ENCODE data around the gene ANO5. TPM values are rescaled to one million over a fixed set of nuclear protein-coding genes. Genes with fewer than 3 reads are reported as not detected.

Gene ANO5
- total RNA-seq (2021) (6.3 to 6.9 TPM (median 6.7 TPM) in 3 replicates), Bru-seq, nascent RNA (percentile 76 among the genes with signal in this experiment)
- long read RNA-seq, experiment 1, partial matches to known transcripts: 15 of 47 reads
- long read RNA-seq, experiment 1, other reads (novel, unspliced or antisense): 32 of 47 reads
- long read RNA-seq, experiment 2, partial matches to known transcripts: 1 of 5 reads
- long read RNA-seq, experiment 2, other reads (novel, unspliced or antisense): 4 of 5 reads
- long read RNA-seq, experiment 3: 0 reads

- peak within 1 kb of the TSS; percentile 90 for H3K27ac Mint-ChIP-seq
- H3K4me3 Mint-ChIP-seq: peak within 1 kb of the TSS; percentile 97
- no peaks in the 10 kb centered on the region for H3K36me3 Mint-ChIP-seq
- peak; percentile 86 for ATAC-seq
- no peaks in the 10 kb centered on the region for H3K27me3 Mint-ChIP-seq (ENCODE audit: low read depth)
- POLR2A ChIA-PET: interaction anchor here (1.0 to 1.8 kb wide), 2 partner anchors 42 to 433 kb away, joined by 3 to 5 read pairs; partner anchors contain the start of gene FANCF
- H3K4me1 Mint-ChIP-seq: peaks cover 44% of the 10 kb centered on the region
- H3K9me3 Mint-ChIP-seq: peaks cover 4% of the 10 kb centered on the region; the same call in 1 of the 2 replicates
- peak; percentile 82 for DNase-seq (ENCODE audit: low spot score)
- CTCF ChIA-PET: interaction anchor here (1.6 kb wide), 1 partner anchor 52 kb away, joined by 8 read pairs; no protein-coding TSS in a partner anchor
- TF ChIP-seq, protein P1, sequence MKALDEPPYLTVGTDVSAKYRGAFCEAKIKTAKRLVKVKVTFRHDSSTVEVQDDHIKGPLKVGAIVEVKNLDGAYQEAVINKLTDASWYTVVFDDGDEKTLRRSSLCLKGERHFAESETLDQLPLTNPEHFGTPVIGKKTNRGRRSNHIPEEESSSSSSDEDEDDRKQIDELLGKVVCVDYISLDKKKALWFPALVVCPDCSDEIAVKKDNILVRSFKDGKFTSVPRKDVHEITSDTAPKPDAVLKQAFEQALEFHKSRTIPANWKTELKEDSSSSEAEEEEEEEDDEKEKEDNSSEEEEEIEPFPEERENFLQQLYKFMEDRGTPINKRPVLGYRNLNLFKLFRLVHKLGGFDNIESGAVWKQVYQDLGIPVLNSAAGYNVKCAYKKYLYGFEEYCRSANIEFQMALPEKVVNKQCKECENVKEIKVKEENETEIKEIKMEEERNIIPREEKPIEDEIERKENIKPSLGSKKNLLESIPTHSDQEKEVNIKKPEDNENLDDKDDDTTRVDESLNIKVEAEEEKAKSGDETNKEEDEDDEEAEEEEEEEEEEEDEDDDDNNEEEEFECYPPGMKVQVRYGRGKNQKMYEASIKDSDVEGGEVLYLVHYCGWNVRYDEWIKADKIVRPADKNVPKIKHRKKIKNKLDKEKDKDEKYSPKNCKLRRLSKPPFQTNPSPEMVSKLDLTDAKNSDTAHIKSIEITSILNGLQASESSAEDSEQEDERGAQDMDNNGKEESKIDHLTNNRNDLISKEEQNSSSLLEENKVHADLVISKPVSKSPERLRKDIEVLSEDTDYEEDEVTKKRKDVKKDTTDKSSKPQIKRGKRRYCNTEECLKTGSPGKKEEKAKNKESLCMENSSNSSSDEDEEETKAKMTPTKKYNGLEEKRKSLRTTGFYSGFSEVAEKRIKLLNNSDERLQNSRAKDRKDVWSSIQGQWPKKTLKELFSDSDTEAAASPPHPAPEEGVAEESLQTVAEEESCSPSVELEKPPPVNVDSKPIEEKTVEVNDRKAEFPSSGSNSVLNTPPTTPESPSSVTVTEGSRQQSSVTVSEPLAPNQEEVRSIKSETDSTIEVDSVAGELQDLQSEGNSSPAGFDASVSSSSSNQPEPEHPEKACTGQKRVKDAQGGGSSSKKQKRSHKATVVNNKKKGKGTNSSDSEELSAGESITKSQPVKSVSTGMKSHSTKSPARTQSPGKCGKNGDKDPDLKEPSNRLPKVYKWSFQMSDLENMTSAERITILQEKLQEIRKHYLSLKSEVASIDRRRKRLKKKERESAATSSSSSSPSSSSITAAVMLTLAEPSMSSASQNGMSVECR (CRISPR knock-in tag; IDR thresholded peaks at IDR 0.05; ENCODE audit: borderline replicate concordance): peak; percentile 35; the same call in 1 of the 2 replicates
- peak; percentile 23; the same call in 1 of the 2 replicates for TF ChIP-seq TEAD1 (CRISPR knock-in tag; IDR thresholded peaks at IDR 0.05)
- TF ChIP-seq ZNF423 (CRISPR knock-in tag; IDR thresholded peaks at IDR 0.05): no peak
- TF ChIP-seq, protein P2, sequence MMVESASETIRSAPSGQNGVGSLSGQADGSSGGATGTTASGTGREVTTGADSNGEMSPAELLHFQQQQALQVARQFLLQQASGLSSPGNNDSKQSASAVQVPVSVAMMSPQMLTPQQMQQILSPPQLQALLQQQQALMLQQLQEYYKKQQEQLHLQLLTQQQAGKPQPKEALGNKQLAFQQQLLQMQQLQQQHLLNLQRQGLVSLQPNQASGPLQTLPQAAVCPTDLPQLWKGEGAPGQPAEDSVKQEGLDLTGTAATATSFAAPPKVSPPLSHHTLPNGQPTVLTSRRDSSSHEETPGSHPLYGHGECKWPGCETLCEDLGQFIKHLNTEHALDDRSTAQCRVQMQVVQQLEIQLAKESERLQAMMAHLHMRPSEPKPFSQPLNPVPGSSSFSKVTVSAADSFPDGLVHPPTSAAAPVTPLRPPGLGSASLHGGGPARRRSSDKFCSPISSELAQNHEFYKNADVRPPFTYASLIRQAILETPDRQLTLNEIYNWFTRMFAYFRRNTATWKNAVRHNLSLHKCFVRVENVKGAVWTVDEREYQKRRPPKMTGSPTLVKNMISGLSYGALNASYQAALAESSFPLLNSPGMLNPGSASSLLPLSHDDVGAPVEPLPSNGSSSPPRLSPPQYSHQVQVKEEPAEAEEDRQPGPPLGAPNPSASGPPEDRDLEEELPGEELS (CRISPR knock-in tag; IDR thresholded peaks at IDR 0.05): peak; percentile 18; the same call in 1 of the 2 replicates
- TF ChIP-seq ZNF396 (CRISPR knock-in tag; IDR thresholded peaks at IDR 0.05; ENCODE audit: borderline replicate concordance): no peak
- TF ChIP-seq SP1 (CRISPR knock-in tag; conservative IDR thresholded peaks at IDR 0.05): peak; percentile 72
- TF ChIP-seq, protein P3, sequence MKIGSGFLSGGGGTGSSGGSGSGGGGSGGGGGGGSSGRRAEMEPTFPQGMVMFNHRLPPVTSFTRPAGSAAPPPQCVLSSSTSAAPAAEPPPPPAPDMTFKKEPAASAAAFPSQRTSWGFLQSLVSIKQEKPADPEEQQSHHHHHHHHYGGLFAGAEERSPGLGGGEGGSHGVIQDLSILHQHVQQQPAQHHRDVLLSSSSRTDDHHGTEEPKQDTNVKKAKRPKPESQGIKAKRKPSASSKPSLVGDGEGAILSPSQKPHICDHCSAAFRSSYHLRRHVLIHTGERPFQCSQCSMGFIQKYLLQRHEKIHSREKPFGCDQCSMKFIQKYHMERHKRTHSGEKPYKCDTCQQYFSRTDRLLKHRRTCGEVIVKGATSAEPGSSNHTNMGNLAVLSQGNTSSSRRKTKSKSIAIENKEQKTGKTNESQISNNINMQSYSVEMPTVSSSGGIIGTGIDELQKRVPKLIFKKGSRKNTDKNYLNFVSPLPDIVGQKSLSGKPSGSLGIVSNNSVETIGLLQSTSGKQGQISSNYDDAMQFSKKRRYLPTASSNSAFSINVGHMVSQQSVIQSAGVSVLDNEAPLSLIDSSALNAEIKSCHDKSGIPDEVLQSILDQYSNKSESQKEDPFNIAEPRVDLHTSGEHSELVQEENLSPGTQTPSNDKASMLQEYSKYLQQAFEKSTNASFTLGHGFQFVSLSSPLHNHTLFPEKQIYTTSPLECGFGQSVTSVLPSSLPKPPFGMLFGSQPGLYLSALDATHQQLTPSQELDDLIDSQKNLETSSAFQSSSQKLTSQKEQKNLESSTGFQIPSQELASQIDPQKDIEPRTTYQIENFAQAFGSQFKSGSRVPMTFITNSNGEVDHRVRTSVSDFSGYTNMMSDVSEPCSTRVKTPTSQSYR (CRISPR knock-in tag; IDR thresholded peaks at IDR 0.05): 0 out of 2 replicates have a peak, but pooled peaks have one; percentile 28
- TF ChIP-seq, protein P4, sequence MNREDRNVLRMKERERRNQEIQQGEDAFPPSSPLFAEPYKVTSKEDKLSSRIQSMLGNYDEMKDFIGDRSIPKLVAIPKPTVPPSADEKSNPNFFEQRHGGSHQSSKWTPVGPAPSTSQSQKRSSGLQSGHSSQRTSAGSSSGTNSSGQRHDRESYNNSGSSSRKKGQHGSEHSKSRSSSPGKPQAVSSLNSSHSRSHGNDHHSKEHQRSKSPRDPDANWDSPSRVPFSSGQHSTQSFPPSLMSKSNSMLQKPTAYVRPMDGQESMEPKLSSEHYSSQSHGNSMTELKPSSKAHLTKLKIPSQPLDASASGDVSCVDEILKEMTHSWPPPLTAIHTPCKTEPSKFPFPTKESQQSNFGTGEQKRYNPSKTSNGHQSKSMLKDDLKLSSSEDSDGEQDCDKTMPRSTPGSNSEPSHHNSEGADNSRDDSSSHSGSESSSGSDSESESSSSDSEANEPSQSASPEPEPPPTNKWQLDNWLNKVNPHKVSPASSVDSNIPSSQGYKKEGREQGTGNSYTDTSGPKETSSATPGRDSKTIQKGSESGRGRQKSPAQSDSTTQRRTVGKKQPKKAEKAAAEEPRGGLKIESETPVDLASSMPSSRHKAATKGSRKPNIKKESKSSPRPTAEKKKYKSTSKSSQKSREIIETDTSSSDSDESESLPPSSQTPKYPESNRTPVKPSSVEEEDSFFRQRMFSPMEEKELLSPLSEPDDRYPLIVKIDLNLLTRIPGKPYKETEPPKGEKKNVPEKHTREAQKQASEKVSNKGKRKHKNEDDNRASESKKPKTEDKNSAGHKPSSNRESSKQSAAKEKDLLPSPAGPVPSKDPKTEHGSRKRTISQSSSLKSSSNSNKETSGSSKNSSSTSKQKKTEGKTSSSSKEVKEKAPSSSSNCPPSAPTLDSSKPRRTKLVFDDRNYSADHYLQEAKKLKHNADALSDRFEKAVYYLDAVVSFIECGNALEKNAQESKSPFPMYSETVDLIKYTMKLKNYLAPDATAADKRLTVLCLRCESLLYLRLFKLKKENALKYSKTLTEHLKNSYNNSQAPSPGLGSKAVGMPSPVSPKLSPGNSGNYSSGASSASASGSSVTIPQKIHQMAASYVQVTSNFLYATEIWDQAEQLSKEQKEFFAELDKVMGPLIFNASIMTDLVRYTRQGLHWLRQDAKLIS (CRISPR knock-in tag; IDR thresholded peaks at IDR 0.05; ENCODE audit: borderline replicate concordance): 0 out of 2 replicates have a peak, but pooled peaks have one; percentile 19
- TF ChIP-seq, protein P5, sequence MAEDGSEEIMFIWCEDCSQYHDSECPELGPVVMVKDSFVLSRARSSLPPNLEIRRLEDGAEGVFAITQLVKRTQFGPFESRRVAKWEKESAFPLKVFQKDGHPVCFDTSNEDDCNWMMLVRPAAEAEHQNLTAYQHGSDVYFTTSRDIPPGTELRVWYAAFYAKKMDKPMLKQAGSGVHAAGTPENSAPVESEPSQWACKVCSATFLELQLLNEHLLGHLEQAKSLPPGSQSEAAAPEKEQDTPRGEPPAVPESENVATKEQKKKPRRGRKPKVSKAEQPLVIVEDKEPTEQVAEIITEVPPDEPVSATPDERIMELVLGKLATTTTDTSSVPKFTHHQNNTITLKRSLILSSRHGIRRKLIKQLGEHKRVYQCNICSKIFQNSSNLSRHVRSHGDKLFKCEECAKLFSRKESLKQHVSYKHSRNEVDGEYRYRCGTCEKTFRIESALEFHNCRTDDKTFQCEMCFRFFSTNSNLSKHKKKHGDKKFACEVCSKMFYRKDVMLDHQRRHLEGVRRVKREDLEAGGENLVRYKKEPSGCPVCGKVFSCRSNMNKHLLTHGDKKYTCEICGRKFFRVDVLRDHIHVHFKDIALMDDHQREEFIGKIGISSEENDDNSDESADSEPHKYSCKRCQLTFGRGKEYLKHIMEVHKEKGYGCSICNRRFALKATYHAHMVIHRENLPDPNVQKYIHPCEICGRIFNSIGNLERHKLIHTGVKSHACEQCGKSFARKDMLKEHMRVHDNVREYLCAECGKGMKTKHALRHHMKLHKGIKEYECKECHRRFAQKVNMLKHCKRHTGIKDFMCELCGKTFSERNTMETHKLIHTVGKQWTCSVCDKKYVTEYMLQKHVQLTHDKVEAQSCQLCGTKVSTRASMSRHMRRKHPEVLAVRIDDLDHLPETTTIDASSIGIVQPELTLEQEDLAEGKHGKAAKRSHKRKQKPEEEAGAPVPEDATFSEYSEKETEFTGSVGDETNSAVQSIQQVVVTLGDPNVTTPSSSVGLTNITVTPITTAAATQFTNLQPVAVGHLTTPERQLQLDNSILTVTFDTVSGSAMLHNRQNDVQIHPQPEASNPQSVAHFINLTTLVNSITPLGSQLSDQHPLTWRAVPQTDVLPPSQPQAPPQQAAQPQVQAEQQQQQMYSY (CRISPR knock-in tag; IDR thresholded peaks at IDR 0.05): no peak; the same call in 1 of the 2 replicates
- TF ChIP-seq RORB (CRISPR knock-in tag; IDR thresholded peaks at IDR 0.05): no peak
- TF ChIP-seq FOXK1 (CRISPR knock-in tag; IDR thresholded peaks at IDR 0.05): peak; percentile 22; the same call in 1 of the 2 replicates
- no peak for TF ChIP-seq ETV6 (CRISPR knock-in tag; IDR thresholded peaks at IDR 0.05)
- TF ChIP-seq FOXP1 (CRISPR knock-in tag; IDR thresholded peaks at IDR 0.05; ENCODE audit: borderline replicate concordance): peak; percentile 68
- TF ChIP-seq RELA (CRISPR knock-in tag; IDR thresholded peaks at IDR 0.05; ENCODE audit: borderline replicate concordance): no peak
- TF ChIP-seq, protein P6, sequence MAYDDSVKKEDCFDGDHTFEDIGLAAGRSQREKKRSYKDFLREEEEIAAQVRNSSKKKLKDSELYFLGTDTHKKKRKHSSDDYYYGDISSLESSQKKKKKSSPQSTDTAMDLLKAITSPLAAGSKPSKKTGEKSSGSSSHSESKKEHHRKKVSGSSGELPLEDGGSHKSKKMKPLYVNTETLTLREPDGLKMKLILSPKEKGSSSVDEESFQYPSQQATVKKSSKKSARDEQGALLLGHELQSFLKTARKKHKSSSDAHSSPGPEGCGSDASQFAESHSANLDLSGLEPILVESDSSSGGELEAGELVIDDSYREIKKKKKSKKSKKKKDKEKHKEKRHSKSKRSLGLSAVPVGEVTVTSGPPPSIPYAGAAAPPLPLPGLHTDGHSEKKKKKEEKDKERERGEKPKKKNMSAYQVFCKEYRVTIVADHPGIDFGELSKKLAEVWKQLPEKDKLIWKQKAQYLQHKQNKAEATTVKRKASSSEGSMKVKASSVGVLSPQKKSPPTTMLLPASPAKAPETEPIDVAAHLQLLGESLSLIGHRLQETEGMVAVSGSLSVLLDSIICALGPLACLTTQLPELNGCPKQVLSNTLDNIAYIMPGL (CRISPR knock-in tag; IDR thresholded peaks at IDR 0.05): 0 out of 2 replicates have a peak, but pooled peaks have one; percentile 41
- TF ChIP-seq CREM (CRISPR knock-in tag; IDR thresholded peaks at IDR 0.05): no peak
Observed at GRCh38 chr11:22192642-22193347, at the start of gene ANO5. ANO5 (plus strand) TSS chr11:22193085; CDS start chr11:22193493, 408 bp downstream.

Measured in WTC11 (cell line).